ENCODE results near the gene CHMP3. TPM values are rescaled to one million over a fixed set of nuclear protein-coding genes. Genes with fewer than 3 reads are reported as not detected.
"Not testable (repeated sequence)": the region's sequence is repeated elsewhere in the genome, so short reads cannot be mapped to it uniquely, and the experiment has no call there.

Gene CHMP3
- 28.5 TPM for polyA plus RNA-seq (2012; ENCODE audit: low read depth, missing spikeins)

GRCh38 chr2:86562922-86563649 is at the start of gene CHMP3:
TSS of gene CHMP3 (minus strand) at chr2:86563443. CDS start at chr2:86563348, 95 bp downstream.
- TF ChIP-seq POLR2AphosphoS5 (IDR thresholded peaks at IDR 0.05; ENCODE audit: low read depth, low read length) (peak; percentile 86), SPI1 (IDR thresholded peaks at IDR 0.05; ENCODE audit: low read depth, low read length) (peak; percentile 55), POU2F2 (IDR thresholded peaks at IDR 0.05; ENCODE audit: low read depth, low read length) (peak; percentile 5; the same call in 1 of the 2 replicates), PAX5 (IDR thresholded peaks at IDR 0.05; ENCODE audit: insufficient read depth, low read length, severe bottlenecking) (peak; percentile 10), POLR2A (IDR thresholded peaks at IDR 0.05; ENCODE audit: low read depth, low read length) (peak; percentile 85), TAF1 (IDR thresholded peaks at IDR 0.05; ENCODE audit: low read depth, low read length) (peak; percentile 72)
- peak; percentile 85 for DNase-seq (ENCODE audit: insufficient read length, low spot score)
- peak; percentile 99 for FAIRE-seq

- TF ChIP-seq TAF1 (IDR thresholded peaks at IDR 0.05; ENCODE audit: low read depth, low read length) (no peak), PAX5 (IDR thresholded peaks at IDR 0.05; ENCODE audit: insufficient read depth, low read length, severe bottlenecking) (no peak), SPI1 (IDR thresholded peaks at IDR 0.05; ENCODE audit: low read depth, low read length) (no peak), POLR2A (IDR thresholded peaks at IDR 0.05; ENCODE audit: low read depth, low read length) (no peak), POU2F2 (IDR thresholded peaks at IDR 0.05; ENCODE audit: low read depth, low read length) (no peak), POLR2AphosphoS5 (IDR thresholded peaks at IDR 0.05; ENCODE audit: low read depth, low read length) (no peak)
- FAIRE-seq (no peak), DNase-seq (ENCODE audit: insufficient read length, low spot score) (no peak)
These were observed 47.6 kb upstream of the CHMP3 start for GRCh38 chr2:86610871-86611270.

GRCh38 chr2:86608832-86609410 is 45.7 kb upstream of the CHMP3 start:
- TF ChIP-seq POLR2AphosphoS5 (IDR thresholded peaks at IDR 0.05; ENCODE audit: low read depth, low read length) (no peak), PAX5 (IDR thresholded peaks at IDR 0.05; ENCODE audit: insufficient read depth, low read length, severe bottlenecking) (no peak), TAF1 (IDR thresholded peaks at IDR 0.05; ENCODE audit: low read depth, low read length) (no peak), POU2F2 (IDR thresholded peaks at IDR 0.05; ENCODE audit: low read depth, low read length) (no peak), POLR2A (IDR thresholded peaks at IDR 0.05; ENCODE audit: low read depth, low read length) (no peak), SPI1 (IDR thresholded peaks at IDR 0.05; ENCODE audit: low read depth, low read length) (no peak)
- DNase-seq (ENCODE audit: insufficient read length, low spot score) (no peak), FAIRE-seq (no peak)

GRCh38 chr2:86603905-86604304 is 40.7 kb upstream of the CHMP3 start:
- FAIRE-seq: no peak
- no peak for TF ChIP-seq PAX5 (IDR thresholded peaks at IDR 0.05; ENCODE audit: insufficient read depth, low read length, severe bottlenecking)
- TF ChIP-seq POLR2A (IDR thresholded peaks at IDR 0.05; ENCODE audit: low read depth, low read length): no peak
- DNase-seq (ENCODE audit: insufficient read length, low spot score): no peak

- TF ChIP-seq PAX5 (IDR thresholded peaks at IDR 0.05; ENCODE audit: insufficient read depth, low read length, severe bottlenecking) (no peak), SPI1 (IDR thresholded peaks at IDR 0.05; ENCODE audit: low read depth, low read length) (no peak), TAF1 (IDR thresholded peaks at IDR 0.05; ENCODE audit: low read depth, low read length) (no peak)
- FAIRE-seq: no peak
- no peak for DNase-seq (ENCODE audit: insufficient read length, low spot score)
These were observed 35.7 kb upstream of the CHMP3 start for GRCh38 chr2:86598966-86599365.

GRCh38 chr2:86596118-86596517 is 32.9 kb upstream of the CHMP3 start:
- no peak for DNase-seq (ENCODE audit: insufficient read length, low spot score)
- TF ChIP-seq SPI1 (IDR thresholded peaks at IDR 0.05; ENCODE audit: low read depth, low read length) (no peak), POLR2A (IDR thresholded peaks at IDR 0.05; ENCODE audit: low read depth, low read length) (no peak)
- no peak for FAIRE-seq

GRCh38 chr2:86593266-86593665 is 30.0 kb upstream of the CHMP3 start:
- TF ChIP-seq TAF1 (IDR thresholded peaks at IDR 0.05; ENCODE audit: low read depth, low read length) (no peak), POU2F2 (IDR thresholded peaks at IDR 0.05; ENCODE audit: low read depth, low read length) (no peak), POLR2AphosphoS5 (IDR thresholded peaks at IDR 0.05; ENCODE audit: low read depth, low read length) (no peak), POLR2A (IDR thresholded peaks at IDR 0.05; ENCODE audit: low read depth, low read length) (no peak), PAX5 (IDR thresholded peaks at IDR 0.05; ENCODE audit: insufficient read depth, low read length, severe bottlenecking) (no peak), SPI1 (IDR thresholded peaks at IDR 0.05; ENCODE audit: low read depth, low read length) (no peak)
- no peak for DNase-seq (ENCODE audit: insufficient read length, low spot score)
- FAIRE-seq: no peak

GRCh38 chr2:86592547-86593230 is 29.4 kb upstream of the CHMP3 start:
- DNase-seq (ENCODE audit: insufficient read length, low spot score): no peak
- no peak for TF ChIP-seq POLR2AphosphoS5 (IDR thresholded peaks at IDR 0.05; ENCODE audit: low read depth, low read length)
- no peak for FAIRE-seq

- FAIRE-seq; DNase-seq (ENCODE audit: insufficient read length, low spot score): not testable (repeated sequence)
These were observed 26.5 kb upstream of the CHMP3 start for GRCh38 chr2:86589701-86590100.

- no peak for DNase-seq (ENCODE audit: insufficient read length, low spot score)
- peak; percentile 64 for FAIRE-seq
- TF ChIP-seq POLR2AphosphoS5 (IDR thresholded peaks at IDR 0.05; ENCODE audit: low read depth, low read length) (no peak), PAX5 (IDR thresholded peaks at IDR 0.05; ENCODE audit: insufficient read depth, low read length, severe bottlenecking) (peak; percentile 27), POLR2A (IDR thresholded peaks at IDR 0.05; ENCODE audit: low read depth, low read length) (no peak), TAF1 (IDR thresholded peaks at IDR 0.05; ENCODE audit: low read depth, low read length) (no peak), SPI1 (IDR thresholded peaks at IDR 0.05; ENCODE audit: low read depth, low read length) (no peak), POU2F2 (IDR thresholded peaks at IDR 0.05; ENCODE audit: low read depth, low read length) (no peak)
These were observed 21.1 kb upstream of the CHMP3 start for GRCh38 chr2:86584151-86584913.

All from GM12891 (cell line).